HepG2 (cell line): ENCODE measurements around the gene C5orf34. TPM values are rescaled to one million over a fixed set of nuclear protein-coding genes. Genes with fewer than 3 reads are reported as not detected.

Experiments used
- CBX5 ChIP-seq: sonication (generic); formaldehyde crosslinking; IDR thresholded peaks from 2 replicates; pipeline ENCODE4 v1.4.0; 2020; ENCODE audit warnings: missing genetic modification reagents, borderline replicate concordance
- CHD4 ChIP-seq: fragments of 200-600 bp; sonication (generic); IDR thresholded peaks from 2 replicates; pipeline ENCODE4 v1.7.0; 2017; ENCODE audit warnings: mild to moderate bottlenecking, low read length, borderline replicate concordance
- ELF1 ChIP-seq: sonication (generic); formaldehyde crosslinking; IDR thresholded peaks from 2 replicates; pipeline ENCODE4 v1.4.0; 2020; ENCODE audit warnings: missing genetic modification reagents
- GATAD2A ChIP-seq: IDR thresholded peaks from 2 replicates; pipeline ENCODE4 v1.6.1; 2016
- HHEX ChIP-seq: IDR thresholded peaks from 2 replicates; pipeline ENCODE4 v1.6.1; 2016; ENCODE audit warnings: control low read depth
- HMG20B ChIP-seq: conservative IDR thresholded peaks from 2 replicates; pipeline ENCODE4 v1.6.1; 2016; ENCODE audit warnings: missing genetic modification reagents, missing compliant biosample characterization
- HNF4G ChIP-seq, 2 experiments: sonication (generic) in 1 of 2; formaldehyde crosslinking in 1 of 2; IDR thresholded peaks; 2 replicates each; pipeline versions ENCODE4 v1.4.0 to v1.6.1; 2011 to 2020; ENCODE audit warnings: borderline replicate concordance in 2 of 2, low read depth in 2 of 2, mild to moderate bottlenecking in 2 of 2, low read length in 1 of 2, missing genetic modification reagents in 1 of 2, moderate library complexity in 1 of 2
- KLF13 ChIP-seq: sonication (generic); formaldehyde crosslinking; IDR thresholded peaks from 2 replicates; pipeline ENCODE4 v1.4.0; 2020; ENCODE audit warnings: mild to moderate bottlenecking, missing genetic modification reagents
- KMT2B ChIP-seq: IDR thresholded peaks from 2 replicates; pipeline ENCODE4 v1.6.1; 2016; ENCODE audit warnings: missing genetic modification reagents, missing compliant biosample characterization
- MATR3 ChIP-seq: sonication (generic); formaldehyde crosslinking; IDR thresholded peaks from 2 replicates; pipeline ENCODE4 v1.4.0; 2020; ENCODE audit warnings: missing genetic modification reagents
- NFE2L2 ChIP-seq: fragments of 150-350 bp; IDR thresholded peaks from 2 replicates; pipeline ENCODE4 v1.6.1; 2014; ENCODE audit warnings: low read length
- SPEN ChIP-seq: sonication (generic); formaldehyde crosslinking; IDR thresholded peaks from 2 replicates; pipeline ENCODE4 v1.5.1; 2020; ENCODE audit warnings: low read depth, mild to moderate bottlenecking, missing genetic modification reagents
- TCF7 ChIP-seq: sonication (generic); IDR thresholded peaks from 2 replicates; pipeline ENCODE4 v1.6.1; 2016; ENCODE audit warnings: antibody characterized with exemption, low read depth
- ZNF337 ChIP-seq: sonication (generic); formaldehyde crosslinking; IDR thresholded peaks from 2 replicates; pipeline ENCODE4 v1.5.1; 2020; ENCODE audit warnings: missing genetic modification reagents, low read depth, mild to moderate bottlenecking, borderline replicate concordance
- ZNF33B ChIP-seq: sonication (generic); formaldehyde crosslinking; IDR thresholded peaks from 2 replicates; pipeline ENCODE4 v1.5.1; 2020; ENCODE audit warnings: mild to moderate bottlenecking, missing genetic modification reagents
- ZNF549 ChIP-seq: sonication (generic); formaldehyde crosslinking; IDR thresholded peaks from 2 replicates; pipeline ENCODE4 v1.5.0; 2020; ENCODE audit warnings: missing genetic modification reagents
- ZNF878 ChIP-seq: sonication (generic); formaldehyde crosslinking; IDR thresholded peaks from 2 replicates; pipeline ENCODE4 v1.8.1; 2023; ENCODE audit warnings: mild to moderate bottlenecking, missing genetic modification reagents, moderate library complexity
- polyA plus RNA-seq, 8 experiments: library from polyadenylated mRNA; depleted of rRNA in 3 of 8; stranded (reverse) in 7 of 8; unstranded in 1 of 8; fragments of >200 nt; fragmentation: Illumina TruSeq in 4 of 8; extraction: Trizol in 4 of 8; gene quantifications; 2 replicates each; pipeline versions ENCODE4 v1.2.1 to v1.2.3, GENCODE V29; 2011 to 2016; ENCODE audit warnings: low read depth in 4 of 8, missing spikeins in 1 of 8, mixed read lengths in 1 of 8; ENCODE audit not compliant: insufficient read depth in 1 of 8
- total RNA-seq, 5 experiments: library from RNA; depleted of rRNA; stranded (reverse); fragments of >200 nt; fragmentation: Illumina TruSeq; extraction: Trizol; gene quantifications; 2 replicates each; pipeline ENCODE4 v1.2.3, GENCODE V29; 2016; ENCODE audit warnings: low read depth in 1 of 5
- TF ChIP-seq, protein P1 (sequence below): sonication (generic); formaldehyde crosslinking; IDR thresholded peaks from 2 replicates; pipeline ENCODE4 v1.4.0; 2020; ENCODE audit warnings: low read depth, missing genetic modification reagents
- TF ChIP-seq, protein P2 (sequence below): sonication (generic); formaldehyde crosslinking; IDR thresholded peaks from 2 replicates; pipeline ENCODE4 v1.5.1; 2020; ENCODE audit warnings: missing genetic modification reagents, mild to moderate bottlenecking, borderline replicate concordance
- TF ChIP-seq, protein P3 (sequence below): sonication (generic); formaldehyde crosslinking; IDR thresholded peaks from 2 replicates; pipeline ENCODE4 v1.9.0; 2021; ENCODE audit warnings: missing genetic modification reagents, borderline replicate concordance
- TF ChIP-seq, protein P4 (sequence below): sonication (generic); formaldehyde crosslinking; IDR thresholded peaks from 2 replicates; pipeline ENCODE4 v1.4.0; 2020; ENCODE audit warnings: missing genetic modification reagents, low read depth, mild to moderate bottlenecking, borderline replicate concordance

The C5orf34 gene
- total and polyA plus RNA-seq, 2 of the 13 experiments (the other 11 are each of a cell fraction or from before 2014, with no cell fraction given): 3.2 to 6.4 TPM

DNA sequence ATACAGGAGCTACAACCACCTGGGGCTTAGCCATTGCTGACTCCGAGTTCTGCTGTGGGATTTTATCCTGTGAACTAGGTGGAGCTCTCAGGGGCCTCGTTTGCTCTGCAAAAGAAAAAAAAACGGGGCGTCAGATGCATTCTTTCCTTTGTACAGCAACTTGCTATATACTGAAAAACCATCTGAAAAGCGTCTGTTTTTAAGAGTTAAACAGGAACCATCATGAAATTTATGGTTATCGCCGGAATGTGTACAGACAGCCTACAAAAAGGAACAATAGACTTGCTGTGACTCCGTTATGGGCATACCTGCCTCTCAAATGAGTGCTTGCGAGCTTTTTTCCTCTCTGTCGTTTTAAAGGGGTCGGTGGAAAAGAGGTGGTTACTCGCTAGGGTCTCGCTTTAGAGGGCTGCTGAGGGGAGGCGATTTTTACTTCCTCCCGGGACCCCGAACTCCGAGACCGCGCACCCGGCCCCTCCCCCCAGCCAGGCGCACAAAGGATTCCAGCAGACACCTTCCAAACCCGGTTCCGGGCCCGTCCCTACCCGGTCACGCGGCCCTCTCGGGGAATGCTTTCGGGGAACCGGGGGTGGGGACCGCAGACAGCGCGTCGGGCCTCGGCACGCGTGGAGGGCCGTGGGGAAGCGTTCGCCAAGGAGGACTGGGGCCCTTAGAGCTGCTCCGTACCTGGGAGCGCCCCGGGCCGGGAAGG lies 41.1 kb upstream of the C5orf34 start (continued):
- no peak for TF ChIP-seq KLF13
- TF ChIP-seq, protein P1, sequence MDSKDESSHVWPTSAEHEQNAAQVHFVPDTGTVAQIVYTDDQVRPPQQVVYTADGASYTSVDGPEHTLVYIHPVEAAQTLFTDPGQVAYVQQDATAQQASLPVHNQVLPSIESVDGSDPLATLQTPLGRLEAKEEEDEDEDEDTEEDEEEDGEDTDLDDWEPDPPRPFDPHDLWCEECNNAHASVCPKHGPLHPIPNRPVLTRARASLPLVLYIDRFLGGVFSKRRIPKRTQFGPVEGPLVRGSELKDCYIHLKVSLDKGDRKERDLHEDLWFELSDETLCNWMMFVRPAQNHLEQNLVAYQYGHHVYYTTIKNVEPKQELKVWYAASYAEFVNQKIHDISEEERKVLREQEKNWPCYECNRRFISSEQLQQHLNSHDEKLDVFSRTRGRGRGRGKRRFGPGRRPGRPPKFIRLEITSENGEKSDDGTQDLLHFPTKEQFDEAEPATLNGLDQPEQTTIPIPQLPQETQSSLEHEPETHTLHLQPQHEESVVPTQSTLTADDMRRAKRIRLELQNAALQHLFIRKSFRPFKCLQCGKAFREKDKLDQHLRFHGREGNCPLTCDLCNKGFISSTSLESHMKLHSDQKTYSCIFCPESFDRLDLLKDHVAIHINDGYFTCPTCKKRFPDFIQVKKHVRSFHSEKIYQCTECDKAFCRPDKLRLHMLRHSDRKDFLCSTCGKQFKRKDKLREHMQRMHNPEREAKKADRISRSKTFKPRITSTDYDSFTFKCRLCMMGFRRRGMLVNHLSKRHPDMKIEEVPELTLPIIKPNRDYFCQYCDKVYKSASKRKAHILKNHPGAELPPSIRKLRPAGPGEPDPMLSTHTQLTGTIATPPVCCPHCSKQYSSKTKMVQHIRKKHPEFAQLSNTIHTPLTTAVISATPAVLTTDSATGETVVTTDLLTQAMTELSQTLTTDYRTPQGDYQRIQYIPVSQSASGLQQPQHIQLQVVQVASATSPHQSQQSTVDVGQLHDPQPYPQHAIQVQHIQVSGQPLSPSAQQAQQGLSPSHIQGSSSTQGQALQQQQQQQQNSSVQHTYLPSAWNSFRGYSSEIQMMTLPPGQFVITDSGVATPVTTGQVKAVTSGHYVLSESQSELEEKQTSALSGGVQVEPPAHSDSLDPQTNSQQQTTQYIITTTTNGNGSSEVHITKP (CRISPR knock-in tag): no peak
- TF ChIP-seq, protein P2, sequence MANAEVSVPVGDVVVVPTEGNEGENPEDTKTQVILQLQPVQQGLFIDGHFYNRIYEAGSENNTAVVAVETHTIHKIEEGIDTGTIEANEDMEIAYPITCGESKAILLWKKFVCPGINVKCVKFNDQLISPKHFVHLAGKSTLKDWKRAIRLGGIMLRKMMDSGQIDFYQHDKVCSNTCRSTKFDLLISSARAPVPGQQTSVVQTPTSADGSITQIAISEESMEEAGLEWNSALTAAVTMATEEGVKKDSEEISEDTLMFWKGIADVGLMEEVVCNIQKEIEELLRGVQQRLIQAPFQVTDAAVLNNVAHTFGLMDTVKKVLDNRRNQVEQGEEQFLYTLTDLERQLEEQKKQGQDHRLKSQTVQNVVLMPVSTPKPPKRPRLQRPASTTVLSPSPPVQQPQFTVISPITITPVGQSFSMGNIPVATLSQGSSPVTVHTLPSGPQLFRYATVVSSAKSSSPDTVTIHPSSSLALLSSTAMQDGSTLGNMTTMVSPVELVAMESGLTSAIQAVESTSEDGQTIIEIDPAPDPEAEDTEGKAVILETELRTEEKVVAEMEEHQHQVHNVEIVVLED (CRISPR knock-in tag): no peak
- no peak for TF ChIP-seq ZNF878 (CRISPR knock-in tag)
- TF ChIP-seq, protein P3, sequence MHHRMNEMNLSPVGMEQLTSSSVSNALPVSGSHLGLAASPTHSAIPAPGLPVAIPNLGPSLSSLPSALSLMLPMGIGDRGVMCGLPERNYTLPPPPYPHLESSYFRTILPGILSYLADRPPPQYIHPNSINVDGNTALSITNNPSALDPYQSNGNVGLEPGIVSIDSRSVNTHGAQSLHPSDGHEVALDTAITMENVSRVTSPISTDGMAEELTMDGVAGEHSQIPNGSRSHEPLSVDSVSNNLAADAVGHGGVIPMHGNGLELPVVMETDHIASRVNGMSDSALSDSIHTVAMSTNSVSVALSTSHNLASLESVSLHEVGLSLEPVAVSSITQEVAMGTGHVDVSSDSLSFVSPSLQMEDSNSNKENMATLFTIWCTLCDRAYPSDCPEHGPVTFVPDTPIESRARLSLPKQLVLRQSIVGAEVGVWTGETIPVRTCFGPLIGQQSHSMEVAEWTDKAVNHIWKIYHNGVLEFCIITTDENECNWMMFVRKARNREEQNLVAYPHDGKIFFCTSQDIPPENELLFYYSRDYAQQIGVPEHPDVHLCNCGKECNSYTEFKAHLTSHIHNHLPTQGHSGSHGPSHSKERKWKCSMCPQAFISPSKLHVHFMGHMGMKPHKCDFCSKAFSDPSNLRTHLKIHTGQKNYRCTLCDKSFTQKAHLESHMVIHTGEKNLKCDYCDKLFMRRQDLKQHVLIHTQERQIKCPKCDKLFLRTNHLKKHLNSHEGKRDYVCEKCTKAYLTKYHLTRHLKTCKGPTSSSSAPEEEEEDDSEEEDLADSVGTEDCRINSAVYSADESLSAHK: no peak
- TF ChIP-seq MATR3 (CRISPR knock-in tag): no peak
- TF ChIP-seq, protein P4, sequence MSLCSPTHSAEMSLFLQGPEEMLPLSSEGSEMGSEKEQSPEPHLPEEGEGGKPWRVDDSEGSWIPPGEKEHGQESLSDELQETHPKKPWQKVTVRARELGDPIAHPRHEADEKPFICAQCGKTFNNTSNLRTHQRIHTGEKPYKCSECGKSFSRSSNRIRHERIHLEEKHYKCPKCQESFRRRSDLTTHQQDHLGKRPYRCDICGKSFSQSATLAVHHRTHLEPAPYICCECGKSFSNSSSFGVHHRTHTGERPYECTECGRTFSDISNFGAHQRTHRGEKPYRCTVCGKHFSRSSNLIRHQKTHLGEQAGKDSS (CRISPR knock-in tag): no peak
- no peak for TF ChIP-seq HHEX (CRISPR knock-in tag)
- TF ChIP-seq KMT2B (CRISPR knock-in tag): 0 out of 2 replicates have a peak, but pooled peaks have one; percentile 26
- TF ChIP-seq HNF4G (IDR thresholded peaks at IDR 0.05; ENCODE audit: borderline replicate concordance, low read depth, low read length): no peak
- no peak for TF ChIP-seq HNF4G (CRISPR knock-in tag; IDR thresholded peaks at IDR 0.05; ENCODE audit: borderline replicate concordance, low read depth)
- TF ChIP-seq ZNF33B (CRISPR knock-in tag): no peak
- TF ChIP-seq NFE2L2: no peak
- 0 out of 2 replicates have a peak, but pooled peaks have one; percentile 2 for TF ChIP-seq GATAD2A (CRISPR knock-in tag)
- TF ChIP-seq ZNF337 (CRISPR knock-in tag): no peak
- no peak for TF ChIP-seq ELF1
- TF ChIP-seq CBX5 (CRISPR knock-in tag): no peak
- TF ChIP-seq ZNF549 (CRISPR knock-in tag): no peak
- no peak for TF ChIP-seq CHD4
- no peak for TF ChIP-seq HMG20B (CRISPR knock-in tag)
- no peak; the same call in 1 of the 2 replicates for TF ChIP-seq SPEN
- TF ChIP-seq TCF7: no peak
